HG03378 (cell line): ENCODE data around the gene SRD5A1.

ENCODE experiments used
- ATAC-seq: cut with Tn5 transposase; IDR thresholded peaks from one replicate; pipeline ENCODE4 v1.9.1; 2021; ENCODE audit warnings: mild to moderate bottlenecking, moderate library complexity; ENCODE audit not compliant: unreplicated experiment

Gene SRD5A1

GRCh38 chr5:6711409-6712141, 78.3 kb downstream of the SRD5A1 start:
- ATAC-seq = no peak

GRCh38 chr5:6712142-6712576, 78.9 kb downstream of the SRD5A1 start:
- peak; percentile 21 for ATAC-seq

- ATAC-seq = peak; percentile 50
Measured at GRCh38 chr5:6712577-6713273, 79.5 kb downstream of the SRD5A1 start.

GRCh38 chr5:6713274-6714225, 80.3 kb downstream of the SRD5A1 start, which contains the start of gene TENT4A:
TENT4A (plus strand) TSS chr5:6713432; CDS start chr5:6713984, 552 bp downstream.
- ATAC-seq = peak; percentile 5

- no peak for ATAC-seq
Measured at GRCh38 chr5:6714226-6715041, 81.2 kb downstream of the SRD5A1 start.

GRCh38 chr5:6715271-6715670, 82.0 kb downstream of the SRD5A1 start:
- no peak for ATAC-seq

GRCh38 chr5:6715758-6716628, 82.8 kb downstream of the SRD5A1 start:
- ATAC-seq = no peak

GRCh38 chr5:6716629-6717149, 83.4 kb downstream of the SRD5A1 start:
- no peak for ATAC-seq

- ATAC-seq = no peak
Measured at GRCh38 chr5:6717247-6717646, 84.0 kb downstream of the SRD5A1 start.

- no peak for ATAC-seq
Measured at GRCh38 chr5:6717687-6718086, 84.4 kb downstream of the SRD5A1 start.

- ATAC-seq = no peak
Measured at GRCh38 chr5:6718161-6718681, 85.0 kb downstream of the SRD5A1 start.

- ATAC-seq = no peak
Measured at GRCh38 chr5:6718718-6719117, 85.5 kb downstream of the SRD5A1 start.

- no peak for ATAC-seq
Measured at GRCh38 chr5:6719417-6719816, 86.2 kb downstream of the SRD5A1 start.

GRCh38 chr5:6719896-6720560, 86.8 kb downstream of the SRD5A1 start:
- no peak for ATAC-seq

- no peak for ATAC-seq
Measured at GRCh38 chr5:6720561-6720921, 87.3 kb downstream of the SRD5A1 start.

GRCh38 chr5:6721442-6721841, 88.2 kb downstream of the SRD5A1 start:
- no peak for ATAC-seq

- peak; percentile 36 for ATAC-seq
Measured at GRCh38 chr5:6722015-6722414, 88.8 kb downstream of the SRD5A1 start.

GRCh38 chr5:6723122-6723815, 90.0 kb downstream of the SRD5A1 start:
- ATAC-seq = no peak
